ENCODE results near the gene FOXA3.

- no peak for TF ChIP-seq EZH2 (IDR thresholded peaks at IDR 0.05; ENCODE audit: borderline replicate concordance, low read length)
- TF ChIP-seq CTCF (conservative IDR thresholded peaks at IDR 0.05 in 1 of 2, IDR thresholded peaks at IDR 0.05 in 1 of 2; ENCODE audit: extremely low read depth in 1 of 2, insufficient read depth in 1 of 2, low read depth in 1 of 2, low read length in 2 of 2), result no peak
Measured at GRCh38 chr19:45834970-45835369, 29.2 kb upstream of the FOXA3 start.

All from mammary epithelial cell (primary cell).